Liver (tissue), 3 donors: ENCODE measurements around the gene STK39.

Source experiments
- EGR1 ChIP-seq, 2 donors: IDR thresholded peaks; 2 replicates each; pipeline ENCODE4 v1.6.1; 2016 to 2018; ENCODE audit warnings: antibody characterized with exemption in 2 of 2, low read depth in 2 of 2
- GABPA ChIP-seq, 2 donors: IDR thresholded peaks in 1 of 2; conservative IDR thresholded peaks in 1 of 2; 2 replicates each; pipeline ENCODE4 v1.6.1; 2016; ENCODE audit warnings: antibody characterized with exemption in 2 of 2, mild to moderate bottlenecking in 1 of 2, moderate library complexity in 1 of 2
- JUND ChIP-seq, 2 donors: IDR thresholded peaks; 2 replicates each; pipeline ENCODE4 v1.6.1; 2016; ENCODE audit warnings: antibody characterized with exemption in 2 of 2
- MAX ChIP-seq: IDR thresholded peaks from 2 replicates; pipeline ENCODE4 v1.6.1; 2016; ENCODE audit warnings: antibody characterized with exemption
- SP1 ChIP-seq: IDR thresholded peaks from 2 replicates; pipeline ENCODE4 v1.6.1; 2018; ENCODE audit warnings: antibody characterized with exemption, mild to moderate bottlenecking
- YY1 ChIP-seq: IDR thresholded peaks from 2 replicates; pipeline ENCODE4 v1.6.1; 2016; ENCODE audit warnings: antibody characterized with exemption, mild to moderate bottlenecking
- ZBTB33 ChIP-seq: IDR thresholded peaks from 2 replicates; pipeline ENCODE4 v1.6.1; 2016; ENCODE audit warnings: antibody characterized with exemption
- TF ChIP-seq, protein P1 (sequence below): fragments of 150-350 bp; IDR thresholded peaks from 2 replicates; pipeline ENCODE4 v1.5.1; 2017; ENCODE audit warnings: improper control_type of control experiment, low read depth, low read length; ENCODE audit not compliant: missing input control
- TF ChIP-seq, protein P2 (sequence below): IDR thresholded peaks from 2 replicates; pipeline ENCODE4 v1.6.1; 2016; ENCODE audit warnings: antibody characterized with exemption, mild to moderate bottlenecking
- TF ChIP-seq, protein P3 (sequence below): IDR thresholded peaks from 2 replicates; pipeline ENCODE4 v1.6.1; 2016; ENCODE audit warnings: antibody characterized with exemption
- donor health status: healthy.
- donor health status: healthy.

DNA sequence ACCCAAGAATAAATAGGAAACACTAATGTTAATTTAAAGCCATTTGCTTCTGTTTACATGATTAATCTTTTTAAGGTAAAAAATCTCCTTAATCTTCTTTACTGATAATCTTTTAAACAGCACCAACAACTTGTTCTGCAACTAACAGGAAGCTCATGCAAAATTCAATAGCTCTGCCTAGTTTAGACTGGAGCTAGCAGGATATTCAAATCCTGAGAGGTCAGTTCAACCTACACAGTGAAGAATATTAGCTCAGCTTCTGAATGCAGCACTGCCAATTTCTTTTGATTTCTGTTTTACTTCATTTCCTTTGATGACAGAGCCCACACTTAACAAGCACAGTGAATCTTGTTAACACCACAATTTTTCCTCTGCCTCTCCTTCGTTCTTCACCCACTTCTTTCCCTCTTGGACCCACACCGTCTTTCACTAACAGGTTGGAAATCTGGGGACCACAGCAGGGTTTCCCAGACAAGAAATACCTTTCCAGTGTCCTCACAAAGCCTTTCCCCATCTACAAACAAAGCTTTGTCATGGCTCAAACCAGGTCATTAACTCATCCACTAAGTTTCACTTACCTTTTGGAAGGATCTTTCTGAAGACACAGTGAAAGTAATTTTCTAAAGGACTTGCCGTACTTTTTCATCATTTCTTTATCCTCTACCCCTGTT is 109.8 kb downstream of the STK39 start:
- TF ChIP-seq, protein P1, sequence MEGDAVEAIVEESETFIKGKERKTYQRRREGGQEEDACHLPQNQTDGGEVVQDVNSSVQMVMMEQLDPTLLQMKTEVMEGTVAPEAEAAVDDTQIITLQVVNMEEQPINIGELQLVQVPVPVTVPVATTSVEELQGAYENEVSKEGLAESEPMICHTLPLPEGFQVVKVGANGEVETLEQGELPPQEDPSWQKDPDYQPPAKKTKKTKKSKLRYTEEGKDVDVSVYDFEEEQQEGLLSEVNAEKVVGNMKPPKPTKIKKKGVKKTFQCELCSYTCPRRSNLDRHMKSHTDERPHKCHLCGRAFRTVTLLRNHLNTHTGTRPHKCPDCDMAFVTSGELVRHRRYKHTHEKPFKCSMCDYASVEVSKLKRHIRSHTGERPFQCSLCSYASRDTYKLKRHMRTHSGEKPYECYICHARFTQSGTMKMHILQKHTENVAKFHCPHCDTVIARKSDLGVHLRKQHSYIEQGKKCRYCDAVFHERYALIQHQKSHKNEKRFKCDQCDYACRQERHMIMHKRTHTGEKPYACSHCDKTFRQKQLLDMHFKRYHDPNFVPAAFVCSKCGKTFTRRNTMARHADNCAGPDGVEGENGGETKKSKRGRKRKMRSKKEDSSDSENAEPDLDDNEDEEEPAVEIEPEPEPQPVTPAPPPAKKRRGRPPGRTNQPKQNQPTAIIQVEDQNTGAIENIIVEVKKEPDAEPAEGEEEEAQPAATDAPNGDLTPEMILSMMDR, result no peak
- TF ChIP-seq, protein P2, sequence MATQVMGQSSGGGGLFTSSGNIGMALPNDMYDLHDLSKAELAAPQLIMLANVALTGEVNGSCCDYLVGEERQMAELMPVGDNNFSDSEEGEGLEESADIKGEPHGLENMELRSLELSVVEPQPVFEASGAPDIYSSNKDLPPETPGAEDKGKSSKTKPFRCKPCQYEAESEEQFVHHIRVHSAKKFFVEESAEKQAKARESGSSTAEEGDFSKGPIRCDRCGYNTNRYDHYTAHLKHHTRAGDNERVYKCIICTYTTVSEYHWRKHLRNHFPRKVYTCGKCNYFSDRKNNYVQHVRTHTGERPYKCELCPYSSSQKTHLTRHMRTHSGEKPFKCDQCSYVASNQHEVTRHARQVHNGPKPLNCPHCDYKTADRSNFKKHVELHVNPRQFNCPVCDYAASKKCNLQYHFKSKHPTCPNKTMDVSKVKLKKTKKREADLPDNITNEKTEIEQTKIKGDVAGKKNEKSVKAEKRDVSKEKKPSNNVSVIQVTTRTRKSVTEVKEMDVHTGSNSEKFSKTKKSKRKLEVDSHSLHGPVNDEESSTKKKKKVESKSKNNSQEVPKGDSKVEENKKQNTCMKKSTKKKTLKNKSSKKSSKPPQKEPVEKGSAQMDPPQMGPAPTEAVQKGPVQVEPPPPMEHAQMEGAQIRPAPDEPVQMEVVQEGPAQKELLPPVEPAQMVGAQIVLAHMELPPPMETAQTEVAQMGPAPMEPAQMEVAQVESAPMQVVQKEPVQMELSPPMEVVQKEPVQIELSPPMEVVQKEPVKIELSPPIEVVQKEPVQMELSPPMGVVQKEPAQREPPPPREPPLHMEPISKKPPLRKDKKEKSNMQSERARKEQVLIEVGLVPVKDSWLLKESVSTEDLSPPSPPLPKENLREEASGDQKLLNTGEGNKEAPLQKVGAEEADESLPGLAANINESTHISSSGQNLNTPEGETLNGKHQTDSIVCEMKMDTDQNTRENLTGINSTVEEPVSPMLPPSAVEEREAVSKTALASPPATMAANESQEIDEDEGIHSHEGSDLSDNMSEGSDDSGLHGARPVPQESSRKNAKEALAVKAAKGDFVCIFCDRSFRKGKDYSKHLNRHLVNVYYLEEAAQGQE, result no peak
- no peak for TF ChIP-seq ZBTB33
- no peak for TF ChIP-seq JUND (IDR thresholded peaks at IDR 0.05)
- TF ChIP-seq EGR1 (IDR thresholded peaks at IDR 0.05; ENCODE audit: low read depth in 2 of 2), result no peak
- no peak for TF ChIP-seq GABPA (IDR thresholded peaks at IDR 0.05 in 1 of 2, conservative IDR thresholded peaks at IDR 0.05 in 1 of 2)
- no peak for TF ChIP-seq YY1
- TF ChIP-seq, protein P3, sequence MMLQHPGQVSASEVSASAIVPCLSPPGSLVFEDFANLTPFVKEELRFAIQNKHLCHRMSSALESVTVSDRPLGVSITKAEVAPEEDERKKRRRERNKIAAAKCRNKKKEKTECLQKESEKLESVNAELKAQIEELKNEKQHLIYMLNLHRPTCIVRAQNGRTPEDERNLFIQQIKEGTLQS, result no peak
- TF ChIP-seq SP1, result no peak
- no peak for TF ChIP-seq MAX
